IMR-90 (cell line): ENCODE measurements around the gene FHIP1A. TPM values are rescaled to one million over a fixed set of nuclear protein-coding genes. Genes with fewer than 3 reads are reported as not detected.

ENCODE experiments used
- ATAC-seq: fragments of 200-7000 bp; cut with Tn5 transposase; 2 replicates; pipeline ENCODE4 v1.9.1; 2020; ENCODE audit warnings: low read depth, mild to moderate bottlenecking, moderate library complexity
- BruUV-seq: library from RNA; stranded (reverse); fragments of 400-500 nt; replicated peaks from 2 replicates; lab custom pipeline; 2021; lab: Mats Ljungman, UMichigan
- CTCF ChIA-PET: fragments of 300-600 bp; formaldehyde crosslinking; extraction: SDS; loops from one replicate; lab custom pipeline; 2021; ENCODE audit warnings: antibody characterized with exemption; lab: Yijun Ruan, JAX
- POLR2A ChIA-PET: fragments of 300-600 bp; sonication (Branson Sonifier 250); formaldehyde crosslinking; loops from one replicate; lab custom pipeline; 2022; ENCODE audit warnings: antibody characterized with exemption; ENCODE audit not compliant: unreplicated experiment; lab: Charles Lee
- DNase-seq: peaks from one replicate; pipeline ENCODE4 v3.0.0; 2013
- H2AFZ ChIP-seq: replicated peaks from 2 replicates; pipeline ENCODE3; 2013; ENCODE audit warnings: low read length, mild to moderate bottlenecking; ENCODE audit not compliant: poor library complexity
- H2AK5ac ChIP-seq: 2 replicates; pipeline ENCODE4 v1.6.1; 2013; ENCODE audit warnings: low read depth, low read length, inconsistent platforms
- H2AK9ac ChIP-seq: replicated peaks from 2 replicates; pipeline ENCODE3; 2013; ENCODE audit warnings: mild to moderate bottlenecking, low read depth, low read length, moderate library complexity; ENCODE audit not compliant: poor library complexity
- H2BK120ac ChIP-seq: 2 replicates; pipeline ENCODE4 v1.6.1; 2013; ENCODE audit warnings: low read depth, low read length, inconsistent platforms
- H2BK15ac ChIP-seq: 3 replicates; pipeline ENCODE4 v1.6.1; 2013; ENCODE audit warnings: low read depth, low read length, inconsistent platforms
- H2BK20ac ChIP-seq: 2 replicates; pipeline ENCODE4 v1.6.1; 2013; ENCODE audit warnings: low read depth, mild to moderate bottlenecking, inconsistent platforms, low read length, moderate library complexity
- H2BK5ac ChIP-seq: 2 replicates; pipeline ENCODE4 v1.6.1; 2013; ENCODE audit warnings: mild to moderate bottlenecking, low read depth, low read length, inconsistent platforms; ENCODE audit not compliant: poor library complexity, severe bottlenecking
- H3K14ac ChIP-seq: replicated peaks from 2 replicates; pipeline ENCODE4 v1.6.1; 2013; ENCODE audit warnings: low read depth, low read length, inconsistent platforms
- H3K18ac ChIP-seq: 2 replicates; pipeline ENCODE4 v1.6.1; 2013; ENCODE audit warnings: low read depth, low read length, control low read depth
- H3K23ac ChIP-seq: 2 replicates; pipeline ENCODE4 v1.6.1; 2013; ENCODE audit warnings: low read depth, low read length, inconsistent platforms
- H3K27ac ChIP-seq: 2 replicates; pipeline ENCODE4 v1.5.1; 2013; ENCODE audit warnings: mild to moderate bottlenecking, control low read depth, low read length; ENCODE audit not compliant: insufficient read depth
- H3K27me3 ChIP-seq: 2 replicates; pipeline ENCODE4 v1.6.1; 2013; ENCODE audit warnings: low read length; ENCODE audit not compliant: control insufficient read depth, insufficient read depth
- H3K36me3 ChIP-seq: 2 replicates; pipeline ENCODE4 v1.6.1; 2013; ENCODE audit warnings: low read length, mixed read lengths; ENCODE audit not compliant: control insufficient read depth, insufficient read depth
- H3K4ac ChIP-seq: 2 replicates; pipeline ENCODE4 v1.6.1; 2013; ENCODE audit warnings: low read depth, low read length, inconsistent platforms
- H3K4me1 ChIP-seq: 2 replicates; pipeline ENCODE4 v1.6.1; 2013; ENCODE audit warnings: low read length, mixed read lengths; ENCODE audit not compliant: control insufficient read depth, insufficient read depth
- H3K4me2 ChIP-seq: 2 replicates; pipeline ENCODE4 v1.6.1; 2013; ENCODE audit warnings: low read depth, mild to moderate bottlenecking, control low read depth, low read length, moderate library complexity
- H3K4me3 ChIP-seq: 2 replicates; pipeline ENCODE4 v1.5.1; 2013; ENCODE audit warnings: low read depth, mild to moderate bottlenecking, control low read depth, low read length, moderate library complexity; ENCODE audit not compliant: insufficient read depth
- H3K56ac ChIP-seq: 2 replicates; pipeline ENCODE4 v1.6.1; 2013; ENCODE audit warnings: low read length, inconsistent platforms; ENCODE audit not compliant: insufficient read depth; ENCODE audit errors: extremely low read depth
- H3K79me1 ChIP-seq, 2 experiments: 2 replicates each; pipeline ENCODE4 v1.6.1; 2013; ENCODE audit warnings: low read length in 2 of 2, inconsistent platforms in 1 of 2, low read depth in 1 of 2
- H3K9ac ChIP-seq: 2 replicates; pipeline ENCODE4 v1.6.1; 2013; ENCODE audit warnings: low read depth, low read length, control low read depth
- H3K9me1 ChIP-seq: 2 replicates; pipeline ENCODE4 v1.6.1; 2013; ENCODE audit warnings: low read length, inconsistent platforms; ENCODE audit not compliant: insufficient read depth
- H3K9me3 ChIP-seq: 2 replicates; pipeline ENCODE4 v1.6.1; 2013; ENCODE audit warnings: low read length; ENCODE audit not compliant: control insufficient read depth, insufficient read depth
- H4K20me1 ChIP-seq: 2 replicates; pipeline ENCODE4 v1.6.1; 2013; ENCODE audit warnings: low read length, inconsistent platforms; ENCODE audit not compliant: insufficient read depth
- H4K5ac ChIP-seq: 2 replicates; pipeline ENCODE4 v1.6.1; 2013; ENCODE audit warnings: mild to moderate bottlenecking, low read depth, low read length, control low read depth
- H4K8ac ChIP-seq, 2 experiments: 2 replicates each; pipeline ENCODE4 v1.6.1; 2013; ENCODE audit warnings: low read depth in 2 of 2, low read length in 2 of 2, control low read depth in 1 of 2, inconsistent platforms in 1 of 2
- H4K91ac ChIP-seq: 2 replicates; pipeline ENCODE4 v1.6.1; 2013; ENCODE audit warnings: low read depth, low read length, inconsistent platforms; ENCODE audit not compliant: insufficient read depth
- BHLHE40 ChIP-seq: fragments of 150-350 bp; IDR thresholded peaks from 2 replicates; pipeline ENCODE4 v1.6.1; 2016; ENCODE audit warnings: mild to moderate bottlenecking, low read depth, low read length
- CEBPB ChIP-seq: IDR thresholded peaks from 2 replicates; pipeline ENCODE4 v1.6.1; 2012; ENCODE audit warnings: low read depth, low read length, improper control_type of control experiment
- CTCF ChIP-seq: conservative IDR thresholded peaks from 2 replicates; pipeline ENCODE4 v1.5.1; 2012; ENCODE audit warnings: mild to moderate bottlenecking, low read depth, low read length, improper control_type of control experiment
- ELK1 ChIP-seq: fragments of 150-350 bp; IDR thresholded peaks from 2 replicates; pipeline ENCODE4 v1.6.1; 2016; ENCODE audit warnings: low read depth, mild to moderate bottlenecking, low read length, moderate library complexity, borderline replicate concordance
- FOS ChIP-seq: fragments of 150-350 bp; IDR thresholded peaks from 2 replicates; pipeline ENCODE4 v1.6.1; 2016; ENCODE audit warnings: low read depth, low read length
- MAFK ChIP-seq: IDR thresholded peaks from 2 replicates; pipeline ENCODE4 v1.6.1; 2012; ENCODE audit warnings: low read depth, low read length, improper control_type of control experiment
- MAZ ChIP-seq: IDR thresholded peaks from 2 replicates; pipeline ENCODE4 v1.6.1; 2012; ENCODE audit warnings: low read depth, mild to moderate bottlenecking, low read length, improper control_type of control experiment, moderate library complexity, borderline replicate concordance
- MXI1 ChIP-seq: IDR thresholded peaks from 2 replicates; pipeline ENCODE4 v1.6.1; 2012; ENCODE audit warnings: low read depth, mild to moderate bottlenecking, low read length, moderate library complexity, borderline replicate concordance
- NFE2L2 ChIP-seq: fragments of 150-350 bp; IDR thresholded peaks from 2 replicates; pipeline ENCODE4 v1.6.1; 2016; ENCODE audit warnings: low read depth, mild to moderate bottlenecking, low read length
- POLR2A ChIP-seq: IDR thresholded peaks from 2 replicates; pipeline ENCODE4 v1.6.1; 2012; ENCODE audit warnings: mild to moderate bottlenecking, low read depth, low read length
- RAD21 ChIP-seq: IDR thresholded peaks from 2 replicates; pipeline ENCODE4 v1.6.1; 2012; ENCODE audit warnings: low read length, improper control_type of control experiment
- RCOR1 ChIP-seq: IDR thresholded peaks from 2 replicates; pipeline ENCODE4 v1.6.1; 2012; ENCODE audit warnings: mild to moderate bottlenecking, low read length, improper control_type of control experiment; ENCODE audit not compliant: insufficient replicate concordance
- RFX5 ChIP-seq: IDR thresholded peaks from 2 replicates; pipeline ENCODE4 v1.8.0; 2012; ENCODE audit warnings: low read depth, mild to moderate bottlenecking, low read length, moderate library complexity
- USF2 ChIP-seq: fragments of 150-350 bp; IDR thresholded peaks from 2 replicates; pipeline ENCODE4 v1.6.1; 2017; ENCODE audit warnings: mild to moderate bottlenecking, antibody characterized with exemption, low read length, low read depth
- whole genome bisulfite sequencing, 2 experiments: methylation state at CpG; one replicate each; pipeline versions ENCODE4 v1.1.5 to v1.1.7; 2013; ENCODE audit warnings: missing lambda C conversion rate in 2 of 2; ENCODE audit not compliant: insufficient read length in 1 of 2; ENCODE audit errors: extremely low coverage in 2 of 2; 5-methylcytosine and 5-hydroxymethylcytosine counted together
- dilution Hi-C: fragments of 300-500 bp; cut with HindIII; formaldehyde crosslinking; loops from one replicate; pipeline ENCODE4 v1.14.3; 2018; ENCODE audit warnings: low sequenced_read_pairs; ENCODE audit not compliant: unreplicated experiment
- in situ Hi-C: fragments of 300-500 bp; cut with MboI; formaldehyde crosslinking; loops from 3 replicates; pipeline ENCODE4 v1.14.3; 2019; ENCODE audit warnings: low sequenced_read_pairs, inconsistent platforms, mixed read lengths
- intact Hi-C: fragments of 100-400 bp; cut with micrococcal nuclease; formaldehyde crosslinking; loops from 2 replicates; pipeline ENCODE4 v1.10.0; 2022
- polyA plus RNA-seq, 3 experiments: library from polyadenylated mRNA; depleted of rRNA; stranded (reverse); fragments of >200 nt; gene quantifications; 2 replicates each; pipeline ENCODE4 v1.2.3, GENCODE V29; 2012; ENCODE audit warnings: low replicate concordance in 1 of 3
- total RNA-seq: library from RNA; depleted of rRNA; stranded (reverse); fragments of >200 nt; gene quantifications from 2 replicates; pipeline ENCODE4 v1.2.3, GENCODE V29; 2012

Gene FHIP1A
- total and polyA plus RNA-seq, 2 of the 4 experiments (the other 2 are of a cell fraction), result 0.02 to 0.18 TPM

- no peak overlapping the region for H3K56ac ChIP-seq
- no peak overlapping the region for H2BK5ac ChIP-seq
- in situ Hi-C loops (loop anchor here (10.0 kb wide), 1 partner anchor 243 kb away; no protein-coding TSS in a partner anchor), dilution Hi-C loops (no loop called here), intact Hi-C loops (loop anchor here (1.0 to 5.0 kb wide), 4 partner anchors 86 to 1010 kb away; no protein-coding TSS in a partner anchor)
- CTCF ChIA-PET, result interaction anchor here (0.8 kb wide), 2 partner anchors 11 to 17 kb away, joined by 3 read pairs; no protein-coding TSS in a partner anchor
- H4K5ac ChIP-seq, result no peak overlapping the region
- BruUV-seq, result no TSS peak
- DNase-seq (no peak), ATAC-seq (no peak)
- no peak overlapping the region for H2AK5ac ChIP-seq
- no peaks in the 10 kb centered on the region for H3K9me3 ChIP-seq
- H3K9ac ChIP-seq, result no peak overlapping the region
- no peak overlapping the region for H3K14ac ChIP-seq
- H4K8ac ChIP-seq, result no peak overlapping the region
- H3K79me1 ChIP-seq, result no peaks in the 10 kb centered on the region
- H3K27ac ChIP-seq, result no peak overlapping the region
- H2BK15ac ChIP-seq, result no peak overlapping the region
- H3K4ac ChIP-seq, result no peak overlapping the region
- TF ChIP-seq USF2 (no peak), MXI1 (no peak), MAFK (no peak), FOS (no peak), ELK1 (no peak), CEBPB (no peak), POLR2A (no peak), RCOR1 (no peak), BHLHE40 (no peak), CTCF (no peak), MAZ (no peak), NFE2L2 (no peak), RAD21 (no peak), RFX5 (no peak)
- no peak overlapping the region for H2BK120ac ChIP-seq
- POLR2A ChIA-PET, result no interaction called here
- no peaks in the 10 kb centered on the region for H3K4me1 ChIP-seq
- H3K4me3 ChIP-seq, result no peak overlapping the region
- no peaks in the 10 kb centered on the region for H3K36me3 ChIP-seq
- no peaks in the 10 kb centered on the region for H4K20me1 ChIP-seq
- no CpG with 5 or more reads among the region's 13 CpGs for WGBS, 2 experiments
- no peak overlapping the region for H4K91ac ChIP-seq
- no peak overlapping the region for H3K23ac ChIP-seq
- no peaks in the 10 kb centered on the region for H3K9me1 ChIP-seq
- H3K4me2 ChIP-seq, result no peak overlapping the region
- peaks cover 6% of the 10 kb centered on the region; the same call in 1 of the 2 replicates for H3K27me3 ChIP-seq
- no peak overlapping the region for H2AK9ac ChIP-seq
- H2AFZ ChIP-seq, result no peak overlapping the region
- no peak overlapping the region for H2BK20ac ChIP-seq
- H3K18ac ChIP-seq, result no peak overlapping the region
Measured at GRCh38 chr4:151361966-151362365, 47.0 kb upstream of the FHIP1A start.
